GM23338 (cell line): ENCODE measurements around the gene OCIAD1. TPM values are rescaled to one million over a fixed set of nuclear protein-coding genes. Genes with fewer than 3 reads are reported as not detected.

Source experiments
- ATAC-seq: fragments of 200-7000 bp; cut with Tn5 transposase; 3 replicates; pipeline ENCODE4 v1.9.1; 2020
- DNase-seq: peaks from one replicate; pipeline ENCODE4 v3.0.0-alpha.2; 2015; ENCODE audit warnings: low spot score
- H2AFZ ChIP-seq: fragments of 200-600 bp; sonication (generic); 2 replicates; pipeline ENCODE4 v1.8.0; 2016; ENCODE audit warnings: antibody characterized with exemption, mild to moderate bottlenecking, moderate library complexity
- H3F3A ChIP-seq: fragments of 200-600 bp; sonication (generic); replicated peaks from 2 replicates; pipeline ENCODE4 v1.8.0; 2017; ENCODE audit warnings: antibody characterized with exemption, mixed run types, low read depth
- H3K27ac ChIP-seq: fragments of 200-600 bp; sonication (generic); 2 replicates; pipeline ENCODE4 v1.6.1; 2016; ENCODE audit warnings: low read depth
- H3K27me3 ChIP-seq: fragments of 200-600 bp; sonication (generic); 2 replicates; pipeline ENCODE4 v1.8.0; 2016; ENCODE audit warnings: mild to moderate bottlenecking, mixed run types, moderate library complexity; ENCODE audit not compliant: insufficient read depth
- H3K36me3 ChIP-seq: fragments of 200-600 bp; sonication (generic); 2 replicates; pipeline ENCODE4 v1.8.0; 2016; ENCODE audit warnings: mild to moderate bottlenecking; ENCODE audit not compliant: insufficient read depth
- H3K4me1 ChIP-seq: fragments of 200-600 bp; sonication (generic); 2 replicates; pipeline ENCODE4 v1.8.0; 2016; ENCODE audit warnings: mild to moderate bottlenecking, moderate library complexity; ENCODE audit not compliant: insufficient read depth
- H3K4me2 ChIP-seq: fragments of 200-600 bp; sonication (generic); 2 replicates; pipeline ENCODE4 v1.7.1; 2017; ENCODE audit warnings: mixed run types
- H3K4me3 ChIP-seq: fragments of 200-600 bp; sonication (generic); 2 replicates; pipeline ENCODE4 v1.6.1; 2016; ENCODE audit warnings: mixed run types
- H3K79me2 ChIP-seq: fragments of 200-600 bp; sonication (generic); replicated peaks from 2 replicates; pipeline ENCODE4 v1.8.0; 2017; ENCODE audit warnings: mild to moderate bottlenecking; ENCODE audit not compliant: insufficient read depth
- H3K9me2 ChIP-seq: fragments of 200-600 bp; sonication (generic); 2 replicates; pipeline ENCODE4 v1.8.0; 2017; ENCODE audit not compliant: insufficient read depth
- H4K20me1 ChIP-seq: fragments of 200-600 bp; sonication (generic); replicated peaks from 2 replicates; pipeline ENCODE4 v1.8.0; 2017; ENCODE audit warnings: mild to moderate bottlenecking; ENCODE audit not compliant: insufficient read depth
- H3K27ac Mint-ChIP-seq: 2 replicates; pipeline ENCODE4 v1.8.0; 2020; ENCODE audit warnings: inconsistent platforms, mild to moderate bottlenecking, moderate library complexity, mixed read lengths
- H3K27me3 Mint-ChIP-seq: 3 replicates; pipeline ENCODE4 v1.8.0; 2022; ENCODE audit warnings: low read depth, mild to moderate bottlenecking, moderate library complexity, mixed read lengths, inconsistent platforms; ENCODE audit not compliant: insufficient read depth, poor library complexity
- H3K36me3 Mint-ChIP-seq: 3 replicates; pipeline ENCODE4 v1.8.0; 2021; ENCODE audit warnings: low read depth, mild to moderate bottlenecking, inconsistent platforms, moderate library complexity, mixed read lengths
- H3K4me1 Mint-ChIP-seq: 3 replicates; pipeline ENCODE4 v1.8.0; 2020; ENCODE audit warnings: mild to moderate bottlenecking, inconsistent platforms, mixed read lengths
- H3K4me3 Mint-ChIP-seq: 3 replicates; pipeline ENCODE4 v1.8.0; 2021; ENCODE audit warnings: moderate library complexity, mild to moderate bottlenecking, inconsistent platforms, mixed read lengths
- H3K9me3 Mint-ChIP-seq: 3 replicates; pipeline ENCODE4 v1.8.0; 2020; ENCODE audit warnings: moderate library complexity, mild to moderate bottlenecking, inconsistent platforms, mixed read lengths
- CREB1 ChIP-seq: fragments of 250-450 bp; sonication (Bioruptor Pico); IDR thresholded peaks from 2 replicates; pipeline ENCODE4 v1.5.0; 2020; ENCODE audit warnings: low read depth, mild to moderate bottlenecking, moderate library complexity
- CTCF ChIP-seq, 2 experiments: fragments of 200-600 bp in 1 of 2; sonication (generic) in 1 of 2; conservative IDR thresholded peaks; 2 replicates each; pipeline versions ENCODE4 v1.5.1 to v1.6.1; 2016 to 2017; ENCODE audit warnings: antibody characterized with exemption in 2 of 2, low read depth in 2 of 2, mild to moderate bottlenecking in 2 of 2, moderate library complexity in 1 of 2
- ETS1 ChIP-seq: IDR thresholded peaks from 2 replicates; pipeline ENCODE4 v1.6.1; 2016; ENCODE audit warnings: antibody characterized with exemption
- EZH2 ChIP-seq: fragments of 200-600 bp; sonication (generic); IDR thresholded peaks from one replicate; pipeline ENCODE4 v1.8.0; 2017; ENCODE audit warnings: antibody characterized with exemption, mild to moderate bottlenecking, low read depth; ENCODE audit not compliant: unreplicated experiment
- EZH2phosphoT487 ChIP-seq: fragments of 200-600 bp; sonication (generic); IDR thresholded peaks from one replicate; pipeline ENCODE4 v1.8.1; 2018; ENCODE audit warnings: antibody characterized with exemption; ENCODE audit not compliant: unreplicated experiment
- JUNB ChIP-seq: IDR thresholded peaks from one replicate; pipeline ENCODE4 v1.6.1; 2016; ENCODE audit warnings: antibody characterized with exemption; ENCODE audit not compliant: unreplicated experiment
- NANOG ChIP-seq: IDR thresholded peaks from 2 replicates; pipeline ENCODE4 v1.6.1; 2016; ENCODE audit warnings: antibody characterized with exemption, borderline replicate concordance
- POLR2AphosphoS5 ChIP-seq: IDR thresholded peaks from 2 replicates; pipeline ENCODE4 v1.6.1; 2016; ENCODE audit warnings: antibody characterized with exemption, low read depth
- STAT1 ChIP-seq: IDR thresholded peaks from one replicate; pipeline ENCODE4 v1.6.1; 2016; ENCODE audit warnings: antibody characterized with exemption; ENCODE audit not compliant: unreplicated experiment
- ZNF114 ChIP-seq: fragments of 250-450 bp; sonication (Bioruptor Pico); IDR thresholded peaks from 2 replicates; pipeline ENCODE4 v1.5.0; 2020; ENCODE audit warnings: mild to moderate bottlenecking, moderate library complexity
- ZNF331 ChIP-seq: fragments of 250-450 bp; sonication (Bioruptor Pico); IDR thresholded peaks from 2 replicates; pipeline ENCODE4 v1.5.0; 2020; ENCODE audit warnings: low read depth, mild to moderate bottlenecking, moderate library complexity
- polyA plus RNA-seq: library from polyadenylated mRNA; unstranded; fragments of >200 nt; fragmentation: Nextera tagmentation; extraction: Ambion mirVana; gene quantifications from 2 replicates; pipeline ENCODE4 v1.2.1, GENCODE V29; 2016
- total RNA-seq: library from RNA; depleted of rRNA; stranded (reverse); fragments of >200 nt; shearing (Covaris generic); gene quantifications from 2 replicates; pipeline ENCODE4 v1.2.3, GENCODE V29; 2014
- TF ChIP-seq, protein P1 (sequence below): fragments of 250-450 bp; sonication (Bioruptor Pico); IDR thresholded peaks from 2 replicates; pipeline ENCODE4 v1.5.0; 2020; ENCODE audit warnings: mild to moderate bottlenecking, moderate library complexity
- TF ChIP-seq, protein P2 (sequence below): IDR thresholded peaks from one replicate; pipeline ENCODE4 v1.6.1; 2018; ENCODE audit warnings: antibody characterized with exemption; ENCODE audit not compliant: unreplicated experiment

Gene OCIAD1
- total and polyA plus RNA-seq, 2 experiments from 2014 or later: 125 to 190 TPM

DNA sequence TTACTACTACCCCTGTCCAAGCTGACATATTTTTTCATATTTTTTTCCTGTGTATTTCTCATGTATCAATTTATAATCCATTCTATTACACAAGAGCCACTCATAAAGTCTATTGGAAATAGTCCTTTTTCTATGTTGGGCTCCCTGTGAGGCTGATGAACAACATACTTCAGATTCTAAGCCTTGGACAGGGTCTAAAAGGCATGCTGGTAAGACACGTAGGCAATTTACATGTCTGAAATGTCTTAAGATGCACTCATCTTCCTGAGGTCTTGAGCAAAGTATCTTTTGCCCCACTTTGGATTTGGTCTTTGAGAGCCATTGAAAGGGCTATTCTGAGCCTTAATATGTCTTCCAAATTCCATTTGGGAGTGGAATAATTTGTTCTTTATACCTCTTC, 31.8 kb downstream of the OCIAD1 start (continued):
- TF ChIP-seq ZNF114 (CRISPR knock-in tag) (no peak), EZH2phosphoT487 (no peak), EZH2 (no peak)

- H3K9me2 ChIP-seq: no peaks in the 10 kb centered on the region
- no peak for TF ChIP-seq STAT1
- TF ChIP-seq POLR2AphosphoS5: no peak
- TF ChIP-seq, protein P1, sequence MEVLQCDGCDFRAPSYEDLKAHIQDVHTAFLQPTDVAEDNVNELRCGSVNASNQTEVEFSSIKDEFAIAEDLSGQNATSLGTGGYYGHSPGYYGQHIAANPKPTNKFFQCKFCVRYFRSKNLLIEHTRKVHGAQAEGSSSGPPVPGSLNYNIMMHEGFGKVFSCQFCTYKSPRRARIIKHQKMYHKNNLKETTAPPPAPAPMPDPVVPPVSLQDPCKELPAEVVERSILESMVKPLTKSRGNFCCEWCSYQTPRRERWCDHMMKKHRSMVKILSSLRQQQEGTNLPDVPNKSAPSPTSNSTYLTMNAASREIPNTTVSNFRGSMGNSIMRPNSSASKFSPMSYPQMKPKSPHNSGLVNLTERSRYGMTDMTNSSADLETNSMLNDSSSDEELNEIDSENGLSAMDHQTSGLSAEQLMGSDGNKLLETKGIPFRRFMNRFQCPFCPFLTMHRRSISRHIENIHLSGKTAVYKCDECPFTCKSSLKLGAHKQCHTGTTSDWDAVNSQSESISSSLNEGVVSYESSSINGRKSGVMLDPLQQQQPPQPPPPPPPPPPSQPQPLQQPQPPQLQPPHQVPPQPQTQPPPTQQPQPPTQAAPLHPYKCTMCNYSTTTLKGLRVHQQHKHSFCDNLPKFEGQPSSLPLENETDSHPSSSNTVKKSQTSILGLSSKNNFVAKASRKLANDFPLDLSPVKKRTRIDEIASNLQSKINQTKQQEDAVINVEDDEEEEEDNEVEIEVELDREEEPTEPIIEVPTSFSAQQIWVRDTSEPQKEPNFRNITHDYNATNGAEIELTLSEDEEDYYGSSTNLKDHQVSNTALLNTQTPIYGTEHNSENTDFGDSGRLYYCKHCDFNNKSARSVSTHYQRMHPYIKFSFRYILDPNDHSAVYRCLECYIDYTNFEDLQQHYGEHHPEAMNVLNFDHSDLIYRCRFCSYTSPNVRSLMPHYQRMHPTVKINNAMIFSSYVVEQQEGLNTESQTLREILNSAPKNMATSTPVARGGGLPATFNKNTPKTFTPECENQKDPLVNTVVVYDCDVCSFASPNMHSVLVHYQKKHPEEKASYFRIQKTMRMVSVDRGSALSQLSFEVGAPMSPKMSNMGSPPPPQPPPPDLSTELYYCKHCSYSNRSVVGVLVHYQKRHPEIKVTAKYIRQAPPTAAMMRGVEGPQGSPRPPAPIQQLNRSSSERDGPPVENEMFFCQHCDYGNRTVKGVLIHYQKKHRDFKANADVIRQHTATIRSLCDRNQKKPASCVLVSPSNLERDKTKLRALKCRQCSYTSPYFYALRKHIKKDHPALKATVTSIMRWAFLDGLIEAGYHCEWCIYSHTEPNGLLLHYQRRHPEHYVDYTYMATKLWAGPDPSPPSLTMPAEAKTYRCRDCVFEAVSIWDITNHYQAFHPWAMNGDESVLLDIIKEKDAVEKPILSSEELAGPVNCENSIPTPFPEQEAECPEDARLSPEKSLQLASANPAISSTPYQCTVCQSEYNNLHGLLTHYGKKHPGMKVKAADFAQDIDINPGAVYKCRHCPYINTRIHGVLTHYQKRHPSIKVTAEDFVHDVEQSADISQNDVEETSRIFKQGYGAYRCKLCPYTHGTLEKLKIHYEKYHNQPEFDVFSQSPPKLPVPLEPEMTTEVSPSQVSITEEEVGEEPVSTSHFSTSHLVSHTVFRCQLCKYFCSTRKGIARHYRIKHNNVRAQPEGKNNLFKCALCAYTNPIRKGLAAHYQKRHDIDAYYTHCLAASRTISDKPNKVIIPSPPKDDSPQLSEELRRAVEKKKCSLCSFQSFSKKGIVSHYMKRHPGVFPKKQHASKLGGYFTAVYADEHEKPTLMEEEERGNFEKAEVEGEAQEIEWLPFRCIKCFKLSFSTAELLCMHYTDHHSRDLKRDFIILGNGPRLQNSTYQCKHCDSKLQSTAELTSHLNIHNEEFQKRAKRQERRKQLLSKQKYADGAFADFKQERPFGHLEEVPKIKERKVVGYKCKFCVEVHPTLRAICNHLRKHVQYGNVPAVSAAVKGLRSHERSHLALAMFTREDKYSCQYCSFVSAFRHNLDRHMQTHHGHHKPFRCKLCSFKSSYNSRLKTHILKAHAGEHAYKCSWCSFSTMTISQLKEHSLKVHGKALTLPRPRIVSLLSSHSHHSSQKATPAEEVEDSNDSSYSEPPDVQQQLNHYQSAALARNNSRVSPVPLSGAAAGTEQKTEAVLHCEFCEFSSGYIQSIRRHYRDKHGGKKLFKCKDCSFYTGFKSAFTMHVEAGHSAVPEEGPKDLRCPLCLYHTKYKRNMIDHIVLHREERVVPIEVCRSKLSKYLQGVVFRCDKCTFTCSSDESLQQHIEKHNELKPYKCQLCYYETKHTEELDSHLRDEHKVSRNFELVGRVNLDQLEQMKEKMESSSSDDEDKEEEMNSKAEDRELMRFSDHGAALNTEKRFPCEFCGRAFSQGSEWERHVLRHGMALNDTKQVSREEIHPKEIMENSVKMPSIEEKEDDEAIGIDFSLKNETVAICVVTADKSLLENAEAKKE (CRISPR knock-in tag): no peak
- TF ChIP-seq, protein P2, sequence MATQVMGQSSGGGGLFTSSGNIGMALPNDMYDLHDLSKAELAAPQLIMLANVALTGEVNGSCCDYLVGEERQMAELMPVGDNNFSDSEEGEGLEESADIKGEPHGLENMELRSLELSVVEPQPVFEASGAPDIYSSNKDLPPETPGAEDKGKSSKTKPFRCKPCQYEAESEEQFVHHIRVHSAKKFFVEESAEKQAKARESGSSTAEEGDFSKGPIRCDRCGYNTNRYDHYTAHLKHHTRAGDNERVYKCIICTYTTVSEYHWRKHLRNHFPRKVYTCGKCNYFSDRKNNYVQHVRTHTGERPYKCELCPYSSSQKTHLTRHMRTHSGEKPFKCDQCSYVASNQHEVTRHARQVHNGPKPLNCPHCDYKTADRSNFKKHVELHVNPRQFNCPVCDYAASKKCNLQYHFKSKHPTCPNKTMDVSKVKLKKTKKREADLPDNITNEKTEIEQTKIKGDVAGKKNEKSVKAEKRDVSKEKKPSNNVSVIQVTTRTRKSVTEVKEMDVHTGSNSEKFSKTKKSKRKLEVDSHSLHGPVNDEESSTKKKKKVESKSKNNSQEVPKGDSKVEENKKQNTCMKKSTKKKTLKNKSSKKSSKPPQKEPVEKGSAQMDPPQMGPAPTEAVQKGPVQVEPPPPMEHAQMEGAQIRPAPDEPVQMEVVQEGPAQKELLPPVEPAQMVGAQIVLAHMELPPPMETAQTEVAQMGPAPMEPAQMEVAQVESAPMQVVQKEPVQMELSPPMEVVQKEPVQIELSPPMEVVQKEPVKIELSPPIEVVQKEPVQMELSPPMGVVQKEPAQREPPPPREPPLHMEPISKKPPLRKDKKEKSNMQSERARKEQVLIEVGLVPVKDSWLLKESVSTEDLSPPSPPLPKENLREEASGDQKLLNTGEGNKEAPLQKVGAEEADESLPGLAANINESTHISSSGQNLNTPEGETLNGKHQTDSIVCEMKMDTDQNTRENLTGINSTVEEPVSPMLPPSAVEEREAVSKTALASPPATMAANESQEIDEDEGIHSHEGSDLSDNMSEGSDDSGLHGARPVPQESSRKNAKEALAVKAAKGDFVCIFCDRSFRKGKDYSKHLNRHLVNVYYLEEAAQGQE: no peak
- no peak for TF ChIP-seq CREB1 (CRISPR knock-in tag)
- TF ChIP-seq ZNF331 (CRISPR knock-in tag): no peak
- no peak for TF ChIP-seq EZH2
- no peak for TF ChIP-seq EZH2phosphoT487
- TF ChIP-seq NANOG: no peak
- no peak for TF ChIP-seq ETS1
- no peak for TF ChIP-seq JUNB
- TF ChIP-seq CTCF (conservative IDR thresholded peaks at IDR 0.05; ENCODE audit: low read depth in 2 of 2): no peak
- TF ChIP-seq ZNF114 (CRISPR knock-in tag): no peak
- no peak overlapping the region for H2AFZ ChIP-seq
- H3K27me3 ChIP-seq: no peaks in the 10 kb centered on the region
- H3K36me3 ChIP-seq: peaks cover 11% of the 10 kb centered on the region; the same call in 1 of the 2 replicates
- H3K27ac ChIP-seq: no peak overlapping the region
- ATAC-seq: no peak
- H3K4me2 ChIP-seq: no peak overlapping the region
- no peak overlapping the region for H3K4me3 ChIP-seq
- H3F3A ChIP-seq: no peaks in the 10 kb centered on the region
- H3K4me1 ChIP-seq: no peaks in the 10 kb centered on the region
- Mint-ChIP-seq H3K4me1 (no peaks in the 10 kb centered on the region), H3K9me3 (peaks cover 23% of the 10 kb centered on the region), H3K27ac (no peak overlapping the region), H3K27me3 (peaks cover 3% of the 10 kb centered on the region), H3K36me3 (peaks cover 27% of the 10 kb centered on the region), H3K4me3 (no peak overlapping the region)
- no peak for DNase-seq
- no peaks in the 10 kb centered on the region for H4K20me1 ChIP-seq
- H3K79me2 ChIP-seq: no peaks in the 10 kb centered on the region
Observed at GRCh38 chr4:48863728-48864127, 32.8 kb downstream of the OCIAD1 start.
